Lung (tissue), 12 donors: ENCODE data around the gene ZYG11B. TPM values are rescaled to one million over a fixed set of nuclear protein-coding genes. Genes with fewer than 3 reads are reported as not detected.

Experiments used
- ATAC-seq: fragments of 200-7000 bp; cut with Tn5 transposase; one replicate; pipeline ENCODE4 v1.9.1; 2020; ENCODE audit warnings: moderate number of reproducible peaks; ENCODE audit not compliant: insufficient read depth, low FRiP score
- DNase-seq, 3 donors: peaks; one replicate each; pipeline ENCODE4 v3.0.0-alpha.2; 2013 to 2017
- H3K27ac ChIP-seq, 2 donors: one replicate each; pipeline ENCODE4 v1.5.1; 2013; ENCODE audit warnings: mild to moderate bottlenecking in 2 of 2, moderate library complexity in 2 of 2, control low read depth in 1 of 2, inconsistent platforms in 1 of 2, low read depth in 1 of 2, low read length in 1 of 2
- H3K27me3 ChIP-seq, 3 donors: one replicate each; pipeline ENCODE4 v1.5.1; 2013; ENCODE audit warnings: low read length in 2 of 3; ENCODE audit not compliant: control insufficient read depth in 3 of 3, insufficient read depth in 3 of 3
- H3K36me3 ChIP-seq, 4 donors: one replicate each; pipeline ENCODE4 v1.5.1; 2013; ENCODE audit warnings: low read length in 4 of 4, mild to moderate bottlenecking in 1 of 4, moderate library complexity in 1 of 4; ENCODE audit not compliant: control insufficient read depth in 4 of 4, insufficient read depth in 4 of 4
- H3K4me1 ChIP-seq, 5 donors: one replicate each; pipeline ENCODE4 v1.5.1; 2013; ENCODE audit warnings: low read length in 5 of 5, mild to moderate bottlenecking in 2 of 5, moderate library complexity in 1 of 5; ENCODE audit not compliant: control insufficient read depth in 5 of 5, insufficient read depth in 5 of 5
- H3K4me3 ChIP-seq: one replicate; pipeline ENCODE4 v1.5.1; 2013; ENCODE audit warnings: mild to moderate bottlenecking, control low read depth, moderate library complexity
- H3K9ac ChIP-seq, 2 donors: one replicate each; pipeline ENCODE4 v1.5.1; 2013; ENCODE audit warnings: low read length in 2 of 2, control low read depth in 1 of 2; ENCODE audit not compliant: insufficient read depth in 1 of 2
- H3K9me3 ChIP-seq, 4 donors: one replicate each; pipeline ENCODE4 v1.5.1; 2013; ENCODE audit warnings: low read length in 3 of 4, mild to moderate bottlenecking in 1 of 4, moderate library complexity in 1 of 4; ENCODE audit not compliant: control insufficient read depth in 4 of 4, insufficient read depth in 3 of 4
- WGBS, 2 donors: extraction: QIAGEN DNeasy Blood & Tissue Kit; methylation state at CpG; one replicate each; pipeline ENCODE4 v1.1.7; 2013; 5-methylcytosine and 5-hydroxymethylcytosine counted together
- polyA plus RNA-seq, 2 donors: library from polyadenylated mRNA; stranded (reverse); fragments of 200-250 nt; gene quantifications; one replicate each; pipeline ENCODE4 v1.2.1, GENCODE V29; 2013
- total RNA-seq, 2 donors: library from RNA; depleted of rRNA in 1 of 2; stranded (reverse); fragments of >200 nt in 1 of 2; gene quantifications; one replicate each; pipeline ENCODE4 v1.2.1, GENCODE V29; 2014 to 2021
- TF ChIP-seq, protein P1 (sequence below): IDR thresholded peaks from 2 replicates; pipeline ENCODE4 v1.5.1; 2012; ENCODE audit warnings: mild to moderate bottlenecking; ENCODE audit errors: control extremely low read depth, extremely low read depth
- donor health status: control.
- donor health status: control.
- donor health status: Bipolar disorder and iron deficiency.
- donor health status: healthy.
- donor health status: DM: yes; HTN: yes; CAD: no.

ZYG11B gene
- total and polyA plus RNA-seq, 4 donors = 5.7 to 39.0 (median 16.8) TPM

DNA sequence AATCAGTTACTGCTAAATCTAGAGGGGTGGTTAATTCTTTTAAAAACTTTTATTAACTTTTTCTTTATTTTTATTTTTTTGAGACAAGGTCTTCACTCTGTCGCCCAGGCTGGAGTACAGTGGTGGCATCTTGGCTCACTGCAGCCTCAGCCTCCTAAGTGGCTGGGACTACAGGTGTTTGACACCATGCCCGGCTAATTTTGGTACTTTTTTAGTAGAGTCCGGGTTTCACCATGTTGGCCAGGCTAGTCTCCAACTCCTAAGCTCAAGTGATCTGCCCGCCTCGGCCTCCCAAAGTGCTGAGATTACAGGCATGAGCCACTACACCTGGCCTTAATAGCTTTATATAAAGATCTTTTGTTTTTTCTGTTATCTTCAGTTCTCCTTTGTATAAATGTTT, 11.9 kb downstream of the ZYG11B start:
- 65 to 88% methylated on average over 5 of the region's 5 CpGs for WGBS, 2 donors
- peak overlapping the region in 1 of 2 donors; percentile 33 for H3K27ac ChIP-seq
- peaks cover 0 to 14% (median 0%) of the 10 kb centered on the region in 5 donors for H3K4me1 ChIP-seq
- TF ChIP-seq, protein P1, sequence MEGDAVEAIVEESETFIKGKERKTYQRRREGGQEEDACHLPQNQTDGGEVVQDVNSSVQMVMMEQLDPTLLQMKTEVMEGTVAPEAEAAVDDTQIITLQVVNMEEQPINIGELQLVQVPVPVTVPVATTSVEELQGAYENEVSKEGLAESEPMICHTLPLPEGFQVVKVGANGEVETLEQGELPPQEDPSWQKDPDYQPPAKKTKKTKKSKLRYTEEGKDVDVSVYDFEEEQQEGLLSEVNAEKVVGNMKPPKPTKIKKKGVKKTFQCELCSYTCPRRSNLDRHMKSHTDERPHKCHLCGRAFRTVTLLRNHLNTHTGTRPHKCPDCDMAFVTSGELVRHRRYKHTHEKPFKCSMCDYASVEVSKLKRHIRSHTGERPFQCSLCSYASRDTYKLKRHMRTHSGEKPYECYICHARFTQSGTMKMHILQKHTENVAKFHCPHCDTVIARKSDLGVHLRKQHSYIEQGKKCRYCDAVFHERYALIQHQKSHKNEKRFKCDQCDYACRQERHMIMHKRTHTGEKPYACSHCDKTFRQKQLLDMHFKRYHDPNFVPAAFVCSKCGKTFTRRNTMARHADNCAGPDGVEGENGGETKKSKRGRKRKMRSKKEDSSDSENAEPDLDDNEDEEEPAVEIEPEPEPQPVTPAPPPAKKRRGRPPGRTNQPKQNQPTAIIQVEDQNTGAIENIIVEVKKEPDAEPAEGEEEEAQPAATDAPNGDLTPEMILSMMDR = no peak
- no peak for DNase-seq
- H3K9me3 ChIP-seq = no peaks in the 10 kb centered on the region
- no peaks in the 10 kb centered on the region for H3K36me3 ChIP-seq
- H3K4me3 ChIP-seq = no peak overlapping the region
- no peak for ATAC-seq
- H3K27me3 ChIP-seq = no peaks in the 10 kb centered on the region
- no peak overlapping the region for H3K9ac ChIP-seq

DNA sequence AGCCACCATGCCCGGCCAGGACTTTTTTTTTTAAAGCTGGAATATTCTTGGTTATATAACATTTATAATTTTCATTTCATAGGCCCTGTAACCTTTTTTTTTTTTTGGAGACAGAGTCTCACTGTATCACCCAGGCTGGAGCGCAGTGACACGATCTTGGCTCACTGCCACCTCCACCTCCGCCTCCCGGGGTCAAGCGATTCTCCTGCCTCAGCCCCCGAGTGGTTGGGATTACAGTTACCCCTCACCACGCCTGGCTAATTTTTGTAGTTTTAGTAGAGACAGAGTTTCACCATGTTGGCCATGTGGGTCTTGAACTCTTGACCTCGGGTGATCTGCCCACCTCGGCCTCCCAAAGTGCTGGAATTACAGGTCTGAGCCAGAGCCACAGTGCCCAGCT, 12.6 kb downstream of the ZYG11B start:
- H3K36me3 ChIP-seq = no peaks in the 10 kb centered on the region
- no peaks in the 10 kb centered on the region for H3K27me3 ChIP-seq
- no peak overlapping the region for H3K9ac ChIP-seq
- DNase-seq = no peak
- TF ChIP-seq, protein P1 = no peak
- WGBS, 2 donors = 84 to 86% methylated on average over 10 of the region's 10 CpGs
- no peak overlapping the region for H3K4me3 ChIP-seq
- peak overlapping the region in 1 of 2 donors; percentile 69 for H3K27ac ChIP-seq
- peaks cover 0 to 13% (median 0%) of the 10 kb centered on the region in 5 donors for H3K4me1 ChIP-seq
- ATAC-seq = no peak
- no peaks in the 10 kb centered on the region for H3K9me3 ChIP-seq

- DNase-seq (no peak), ATAC-seq (no peak)
- Histone ChIP-seq H3K27ac (peak overlapping the region in 1 of 2 donors; percentile 16), H3K4me3 (no peak overlapping the region), H3K4me1 (peaks cover 0 to 12% (median 0%) of the 10 kb centered on the region in 5 donors), H3K9me3 (no peaks in the 10 kb centered on the region), H3K9ac (no peak overlapping the region), H3K36me3 (no peaks in the 10 kb centered on the region), H3K27me3 (no peaks in the 10 kb centered on the region)
- WGBS, 2 donors = 87 to 90% methylated on average over 4 of the region's 4 CpGs
- TF ChIP-seq, protein P1 = no peak
These were observed 13.6 kb downstream of the ZYG11B start for GRCh38 chr1:52739699-52740467.
